Calu3 (cell line): Measurements from ENCODE around the gene CTIF. TPM values are rescaled to one million over a fixed set of nuclear protein-coding genes. Genes with fewer than 3 reads are reported as not detected.

Experiments used
- BruUV-seq: library from RNA; stranded (reverse); fragments of 400-500 nt; replicated peaks from 2 replicates; lab custom pipeline; 2021; lab: Mats Ljungman, UMichigan
- CTCF ChIA-PET: fragments of 300-600 bp; sonication (Branson Sonifier 250); formaldehyde crosslinking; loops from one replicate; lab custom pipeline; 2022; ENCODE audit warnings: antibody characterized with exemption; lab: Charles Lee
- DNase-seq: peaks from one replicate; pipeline ENCODE4 v3.0.0; 2022
- H3K27ac Mint-ChIP-seq: one replicate; pipeline ENCODE4 v1.8.0; 2022; ENCODE audit warnings: mixed read lengths; ENCODE audit not compliant: unreplicated experiment
- H3K27me3 Mint-ChIP-seq: one replicate; pipeline ENCODE4 v1.8.0; 2022; ENCODE audit warnings: mixed read lengths; ENCODE audit not compliant: unreplicated experiment
- H3K36me3 Mint-ChIP-seq: one replicate; pipeline ENCODE4 v1.8.0; 2022; ENCODE audit warnings: mild to moderate bottlenecking, moderate library complexity, mixed read lengths; ENCODE audit not compliant: insufficient read depth, unreplicated experiment
- H3K4me1 Mint-ChIP-seq: one replicate; pipeline ENCODE4 v1.8.0; 2022; ENCODE audit warnings: mild to moderate bottlenecking, low read depth, mixed read lengths; ENCODE audit not compliant: unreplicated experiment
- H3K4me3 Mint-ChIP-seq: one replicate; pipeline ENCODE4 v1.8.0; 2022; ENCODE audit warnings: mild to moderate bottlenecking, low read depth, moderate library complexity, mixed read lengths; ENCODE audit not compliant: unreplicated experiment
- H3K9me3 Mint-ChIP-seq: one replicate; pipeline ENCODE4 v1.8.0; 2022; ENCODE audit warnings: low read depth, mixed read lengths; ENCODE audit not compliant: unreplicated experiment
- intact Hi-C: fragments of 100-400 bp; cut with micrococcal nuclease; formaldehyde crosslinking; loops from one replicate; pipeline ENCODE4 v1.10.0; 2022; ENCODE audit not compliant: unreplicated experiment
- total RNA-seq: library from RNA; stranded (reverse); gene quantifications from 2 replicates; pipeline ENCODE4 v1.2.3, GENCODE V29; 2022
- TF ChIP-seq, protein P1 (sequence below): fragments of 200-600 bp; IDR thresholded peaks from one replicate; pipeline ENCODE4 v1.8.0; 2022; ENCODE audit warnings: antibody characterized with exemption; ENCODE audit not compliant: unreplicated experiment

The CTIF gene
- total RNA-seq, 1 experiment from 2014 or later, result 40.8 TPM

DNA sequence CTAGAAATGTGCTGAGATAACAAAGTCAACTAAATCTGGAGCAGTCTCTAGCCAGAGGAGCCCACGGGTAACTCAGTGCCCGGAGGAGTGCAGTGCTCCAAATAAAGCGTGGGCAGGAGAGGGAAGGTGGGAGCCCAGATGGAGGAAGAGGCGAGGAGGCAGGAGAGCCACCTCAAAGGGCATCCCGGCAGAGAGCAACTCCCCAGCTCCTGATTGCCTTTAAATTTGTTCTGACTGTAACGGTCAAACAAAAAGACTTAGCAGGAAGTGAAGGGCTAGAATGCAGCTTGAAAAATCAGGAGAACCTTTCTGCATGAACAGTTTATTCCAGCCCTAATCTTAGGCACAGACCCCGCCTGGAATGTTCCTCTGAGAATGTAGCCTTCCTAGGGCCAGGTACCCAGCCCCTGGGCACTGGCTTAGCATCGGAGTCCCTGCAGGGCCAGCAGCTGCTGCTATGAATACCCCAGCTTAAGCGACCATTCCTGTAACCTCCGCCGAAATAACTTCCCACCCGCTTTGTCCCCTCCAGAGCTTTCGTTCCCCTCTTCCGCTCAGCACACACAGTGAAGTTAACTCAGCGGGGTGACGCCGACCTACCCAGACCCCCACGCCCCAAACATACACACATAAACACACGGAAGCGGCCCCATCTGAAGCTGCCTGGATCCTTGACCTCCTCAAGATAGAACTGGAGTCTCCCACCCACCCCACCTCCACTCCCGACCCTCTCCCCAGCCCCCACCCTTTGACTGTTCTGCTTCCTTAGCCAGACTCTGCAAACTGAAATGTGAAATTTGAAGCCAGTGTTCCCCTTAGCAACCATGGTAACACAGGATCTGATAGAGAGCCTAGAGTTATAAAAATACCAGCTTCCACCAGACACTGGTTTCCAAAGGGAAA is 288.7 kb downstream of the CTIF start:
- CTCF ChIA-PET, result interaction anchor here (0.5 to 0.7 kb wide), 2 partner anchors 14 to 632 kb away, joined by 3 to 4 read pairs; no protein-coding TSS in a partner anchor
- Mint-ChIP-seq H3K27ac (no peak overlapping the region), H3K9me3 (no peaks in the 10 kb centered on the region), H3K36me3 (peaks cover 13% of the 10 kb centered on the region), H3K4me3 (no peak overlapping the region), H3K4me1 (peaks cover 7% of the 10 kb centered on the region), H3K27me3 (no peaks in the 10 kb centered on the region)
- TF ChIP-seq, protein P1, sequence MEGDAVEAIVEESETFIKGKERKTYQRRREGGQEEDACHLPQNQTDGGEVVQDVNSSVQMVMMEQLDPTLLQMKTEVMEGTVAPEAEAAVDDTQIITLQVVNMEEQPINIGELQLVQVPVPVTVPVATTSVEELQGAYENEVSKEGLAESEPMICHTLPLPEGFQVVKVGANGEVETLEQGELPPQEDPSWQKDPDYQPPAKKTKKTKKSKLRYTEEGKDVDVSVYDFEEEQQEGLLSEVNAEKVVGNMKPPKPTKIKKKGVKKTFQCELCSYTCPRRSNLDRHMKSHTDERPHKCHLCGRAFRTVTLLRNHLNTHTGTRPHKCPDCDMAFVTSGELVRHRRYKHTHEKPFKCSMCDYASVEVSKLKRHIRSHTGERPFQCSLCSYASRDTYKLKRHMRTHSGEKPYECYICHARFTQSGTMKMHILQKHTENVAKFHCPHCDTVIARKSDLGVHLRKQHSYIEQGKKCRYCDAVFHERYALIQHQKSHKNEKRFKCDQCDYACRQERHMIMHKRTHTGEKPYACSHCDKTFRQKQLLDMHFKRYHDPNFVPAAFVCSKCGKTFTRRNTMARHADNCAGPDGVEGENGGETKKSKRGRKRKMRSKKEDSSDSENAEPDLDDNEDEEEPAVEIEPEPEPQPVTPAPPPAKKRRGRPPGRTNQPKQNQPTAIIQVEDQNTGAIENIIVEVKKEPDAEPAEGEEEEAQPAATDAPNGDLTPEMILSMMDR, result no peak
- no peak for DNase-seq
- intact Hi-C loops, result no loop called here
- BruUV-seq, result no TSS peak

DNA sequence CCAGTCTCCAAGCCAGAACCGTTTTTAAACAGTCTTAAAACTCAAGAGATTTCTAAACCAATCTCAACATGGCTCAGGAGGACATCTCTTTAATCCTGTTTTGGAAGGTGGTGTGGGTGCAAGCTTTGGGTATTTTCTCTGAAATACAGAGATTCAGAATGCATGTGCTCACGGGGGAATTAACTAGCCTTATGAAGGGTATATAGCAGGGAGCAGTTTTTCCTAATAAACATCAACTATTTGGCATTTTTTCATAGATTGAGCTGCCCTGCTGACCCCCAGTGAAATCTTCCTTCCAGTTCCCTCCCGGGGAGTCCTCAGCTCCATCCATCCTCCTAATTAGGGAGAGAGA is 289.3 kb downstream of the CTIF start:
- Mint-ChIP-seq H3K36me3 (peaks cover 14% of the 10 kb centered on the region), H3K9me3 (no peaks in the 10 kb centered on the region), H3K27ac (no peak overlapping the region), H3K27me3 (no peaks in the 10 kb centered on the region), H3K4me1 (peaks cover 14% of the 10 kb centered on the region), H3K4me3 (no peak overlapping the region)
- DNase-seq, result no peak
- BruUV-seq, result no TSS peak
- intact Hi-C loops, result no loop called here
- TF ChIP-seq, protein P1, result no peak
- CTCF ChIA-PET, result interaction anchor here (0.5 to 0.7 kb wide), 2 partner anchors 13 to 631 kb away, joined by 3 to 4 read pairs; no protein-coding TSS in a partner anchor

DNA sequence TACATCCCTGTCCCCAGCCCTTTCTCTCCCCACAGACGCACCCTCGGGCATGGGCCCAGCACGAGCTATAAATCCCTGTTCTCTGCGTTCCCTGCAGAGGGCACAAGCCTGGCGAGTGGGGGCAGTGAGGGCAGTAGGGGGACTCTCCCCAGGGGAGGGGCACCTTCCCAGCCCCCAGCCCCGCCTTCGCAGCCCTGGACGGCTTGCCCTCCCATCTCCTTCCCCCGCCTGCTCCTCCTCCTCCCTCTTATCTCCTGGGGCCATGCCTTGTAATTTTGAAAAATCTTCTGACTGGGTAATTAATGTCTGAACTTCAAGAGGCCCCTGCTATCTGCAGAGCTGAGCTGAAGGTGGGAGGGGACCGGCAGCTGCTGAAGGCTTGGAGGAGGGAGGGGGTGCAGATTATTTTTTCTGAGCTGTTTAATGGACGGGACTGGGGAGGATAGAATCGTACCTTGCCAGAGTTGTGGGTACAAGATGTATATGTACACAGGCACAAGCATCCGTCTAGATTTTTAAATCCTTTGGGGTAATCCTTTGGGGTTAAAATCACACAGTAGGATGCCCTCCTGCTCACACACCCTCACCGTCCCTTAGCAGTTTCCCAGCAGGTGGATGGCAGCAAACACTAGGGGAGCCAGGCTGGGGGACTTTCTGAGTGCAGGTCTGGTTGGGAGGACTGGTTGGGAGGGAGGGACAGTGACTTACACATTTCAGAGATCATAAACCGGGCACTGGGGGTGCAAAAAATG is 290.0 kb downstream of the CTIF start:
- no peaks in the 10 kb centered on the region for H3K9me3 Mint-ChIP-seq
- intact Hi-C loops, result no loop called here
- CTCF ChIA-PET, result no interaction called here
- H3K4me1 Mint-ChIP-seq, result peaks cover 17% of the 10 kb centered on the region
- DNase-seq, result no peak
- peaks cover 16% of the 10 kb centered on the region for H3K36me3 Mint-ChIP-seq
- no peak overlapping the region for H3K4me3 Mint-ChIP-seq
- H3K27me3 Mint-ChIP-seq, result no peaks in the 10 kb centered on the region
- no peak overlapping the region for H3K27ac Mint-ChIP-seq
- TF ChIP-seq, protein P1, result no peak
- BruUV-seq, result no TSS peak

DNA sequence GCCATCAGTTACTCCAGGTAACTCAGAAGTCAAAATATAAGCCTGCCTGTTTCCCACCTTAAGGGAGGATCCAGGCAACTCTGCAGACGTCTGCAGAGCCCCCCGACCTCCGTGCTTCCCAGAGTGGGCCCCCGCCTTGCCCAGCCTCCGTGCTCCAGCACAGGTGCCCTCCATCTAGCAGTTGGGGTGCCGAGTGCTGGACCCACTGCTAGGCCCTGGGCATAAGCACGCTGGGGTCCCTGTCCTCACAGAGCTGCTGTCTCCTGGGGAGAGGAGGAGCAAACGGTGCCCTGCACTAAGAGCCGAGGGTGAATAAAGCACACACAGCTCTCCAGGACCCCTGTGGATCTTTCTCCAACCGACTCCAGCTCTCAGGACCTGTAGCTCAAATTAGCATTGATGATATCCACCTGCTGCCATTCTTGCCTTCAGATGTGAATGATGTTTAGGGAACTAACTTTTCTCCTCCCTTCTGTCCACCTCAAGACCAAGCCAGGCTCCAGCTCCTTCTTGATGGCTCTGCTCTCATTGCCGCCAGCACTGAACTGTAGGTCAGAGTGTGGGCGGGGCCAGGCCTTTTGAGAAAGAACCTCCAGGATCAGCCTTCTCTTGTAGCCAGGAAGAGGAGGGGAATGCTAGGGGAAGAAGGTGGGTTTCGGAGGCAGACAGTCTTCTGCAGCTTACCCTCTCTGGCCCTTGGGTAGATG is 290.8 kb downstream of the CTIF start:
- H3K27ac Mint-ChIP-seq, result no peak overlapping the region
- no peak overlapping the region for H3K4me3 Mint-ChIP-seq
- H3K9me3 Mint-ChIP-seq, result no peaks in the 10 kb centered on the region
- no peak for DNase-seq
- intact Hi-C loops, result loop anchor here (5.0 kb wide), 1 partner anchor 118 kb away; no protein-coding TSS in a partner anchor
- H3K27me3 Mint-ChIP-seq, result no peaks in the 10 kb centered on the region
- peaks cover 20% of the 10 kb centered on the region for H3K36me3 Mint-ChIP-seq
- TF ChIP-seq, protein P1, result no peak
- BruUV-seq, result no TSS peak
- CTCF ChIA-PET, result no interaction called here
- peaks cover 24% of the 10 kb centered on the region for H3K4me1 Mint-ChIP-seq
